Activated naive CD4-positive, alpha-beta T cell treated with anti-CD3 and anti-CD28 coated beads for 36 hours (primary cell): ENCODE measurements around the gene NUTM2F. TPM values are rescaled to one million over a fixed set of nuclear protein-coding genes. Genes with fewer than 3 reads are reported as not detected.
"Not testable (repeated sequence)": the region's sequence is repeated elsewhere in the genome, so short reads cannot be mapped to it uniquely, and the experiment has no call there.

Experiments used
- CTCF ChIA-PET: fragments of 350-600 bp; sonication (Branson Sonifier 250); formaldehyde crosslinking; loops from one replicate; lab custom pipeline; 2021; ENCODE audit warnings: antibody characterized with exemption; lab: Charles Lee
- DNase-seq: peaks from one replicate; pipeline ENCODE4 v3.0.0-alpha.2; 2020
- H3K27ac Mint-ChIP-seq: one replicate; pipeline ENCODE4 v1.8.0; 2021; ENCODE audit warnings: mild to moderate bottlenecking, mixed read lengths
- H3K27me3 Mint-ChIP-seq: one replicate; pipeline ENCODE4 v1.8.0; 2021; ENCODE audit warnings: low read depth, mixed read lengths
- H3K36me3 Mint-ChIP-seq: one replicate; pipeline ENCODE4 v1.8.0; 2021; ENCODE audit warnings: low read depth, mixed read lengths
- H3K4me1 Mint-ChIP-seq: one replicate; pipeline ENCODE4 v1.8.0; 2021; ENCODE audit warnings: low read depth, mixed read lengths
- H3K4me3 Mint-ChIP-seq: one replicate; pipeline ENCODE4 v1.8.0; 2021; ENCODE audit warnings: mild to moderate bottlenecking, moderate library complexity, mixed read lengths
- H3K9me3 Mint-ChIP-seq: one replicate; pipeline ENCODE4 v1.8.0; 2021; ENCODE audit warnings: mixed read lengths
- intact Hi-C: fragments of 100-400 bp; cut with micrococcal nuclease; formaldehyde crosslinking; loops from one replicate; pipeline ENCODE4 v1.15.1; 2023
- total RNA-seq, 2 experiments: library from RNA; stranded (reverse); gene quantifications; one replicate each; pipeline ENCODE4 v1.2.3, GENCODE V29; 2021

NUTM2F gene
- total RNA-seq, 2 experiments from 2014 or later: not detected

GRCh38 chr9:94339657-94340056, 11.2 kb upstream of the NUTM2F start:
- H3K9me3 Mint-ChIP-seq, H3K4me3 Mint-ChIP-seq, H3K36me3 Mint-ChIP-seq, H3K27me3 Mint-ChIP-seq, H3K27ac Mint-ChIP-seq, intact Hi-C loops, DNase-seq, H3K4me1 Mint-ChIP-seq, CTCF ChIA-PET: not testable (repeated sequence)

- CTCF ChIA-PET, intact Hi-C loops, H3K9me3 Mint-ChIP-seq, H3K4me1 Mint-ChIP-seq, H3K27me3 Mint-ChIP-seq, H3K27ac Mint-ChIP-seq, H3K4me3 Mint-ChIP-seq, H3K36me3 Mint-ChIP-seq, DNase-seq: not testable (repeated sequence)
Observed at GRCh38 chr9:94338723-94339122, 10.3 kb upstream of the NUTM2F start.

DNA sequence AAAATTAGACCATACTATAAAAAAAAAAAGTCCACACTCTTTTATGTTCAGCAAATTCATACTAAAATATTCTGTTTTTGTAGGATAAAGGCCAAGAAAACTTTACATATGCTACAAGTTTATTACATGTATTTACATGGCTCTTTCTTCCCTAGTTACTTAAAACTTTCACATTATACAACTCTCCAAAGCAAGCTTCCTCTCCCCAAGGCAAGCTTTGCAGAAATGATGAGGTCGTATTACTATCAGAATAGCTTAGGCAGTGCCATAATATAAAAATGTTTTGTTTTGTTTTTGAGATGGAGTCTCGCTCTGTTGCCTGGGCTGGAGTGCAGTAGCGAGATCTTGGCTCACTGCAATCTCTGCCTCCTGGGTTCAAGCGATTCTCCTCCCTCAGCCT, 8.0 kb upstream of the NUTM2F start:
- intact Hi-C loops, H3K9me3 Mint-ChIP-seq, H3K36me3 Mint-ChIP-seq, H3K27me3 Mint-ChIP-seq, DNase-seq, CTCF ChIA-PET, H3K4me1 Mint-ChIP-seq, H3K4me3 Mint-ChIP-seq, H3K27ac Mint-ChIP-seq: not testable (repeated sequence)

- H3K9me3 Mint-ChIP-seq, CTCF ChIA-PET, H3K4me1 Mint-ChIP-seq, H3K36me3 Mint-ChIP-seq, DNase-seq, H3K27ac Mint-ChIP-seq, H3K4me3 Mint-ChIP-seq, H3K27me3 Mint-ChIP-seq, intact Hi-C loops: not testable (repeated sequence)
Observed at GRCh38 chr9:94325583-94325982, 2.9 kb downstream of the NUTM2F start.

DNA sequence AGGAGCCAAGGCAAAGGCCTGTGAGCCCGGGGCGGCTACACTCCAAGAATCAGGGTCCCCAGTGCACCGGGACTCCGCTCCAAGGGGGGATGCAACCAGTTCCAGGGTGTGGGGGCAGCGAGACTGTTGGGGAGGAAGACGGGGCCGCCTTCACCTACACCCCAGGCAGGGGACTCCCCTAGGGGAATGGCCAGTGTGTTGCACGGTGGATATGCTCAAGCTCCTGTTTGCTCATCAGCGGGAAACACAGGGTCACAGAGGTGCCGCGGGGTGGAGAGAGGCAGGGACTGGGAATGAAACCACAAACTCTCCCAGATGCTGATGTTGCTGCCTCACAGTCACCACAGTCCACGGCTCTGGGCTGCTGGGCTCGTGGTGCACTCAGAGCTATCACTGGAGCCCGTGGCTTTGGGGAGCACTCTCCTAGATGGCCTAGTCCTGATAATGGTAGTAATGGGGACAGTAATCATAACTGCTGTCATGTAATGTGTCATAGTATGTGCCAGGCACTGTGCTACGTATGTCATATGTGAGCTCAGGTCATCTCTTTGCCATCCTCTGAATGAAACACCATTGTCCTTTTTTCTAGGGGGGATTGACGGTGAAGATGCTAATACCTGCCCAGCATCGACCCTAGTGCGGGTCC, 5.2 kb downstream of the NUTM2F start:
- H3K36me3 Mint-ChIP-seq, intact Hi-C loops, H3K4me3 Mint-ChIP-seq, H3K4me1 Mint-ChIP-seq, H3K27me3 Mint-ChIP-seq, H3K9me3 Mint-ChIP-seq, H3K27ac Mint-ChIP-seq, DNase-seq, CTCF ChIA-PET: not testable (repeated sequence)

DNA sequence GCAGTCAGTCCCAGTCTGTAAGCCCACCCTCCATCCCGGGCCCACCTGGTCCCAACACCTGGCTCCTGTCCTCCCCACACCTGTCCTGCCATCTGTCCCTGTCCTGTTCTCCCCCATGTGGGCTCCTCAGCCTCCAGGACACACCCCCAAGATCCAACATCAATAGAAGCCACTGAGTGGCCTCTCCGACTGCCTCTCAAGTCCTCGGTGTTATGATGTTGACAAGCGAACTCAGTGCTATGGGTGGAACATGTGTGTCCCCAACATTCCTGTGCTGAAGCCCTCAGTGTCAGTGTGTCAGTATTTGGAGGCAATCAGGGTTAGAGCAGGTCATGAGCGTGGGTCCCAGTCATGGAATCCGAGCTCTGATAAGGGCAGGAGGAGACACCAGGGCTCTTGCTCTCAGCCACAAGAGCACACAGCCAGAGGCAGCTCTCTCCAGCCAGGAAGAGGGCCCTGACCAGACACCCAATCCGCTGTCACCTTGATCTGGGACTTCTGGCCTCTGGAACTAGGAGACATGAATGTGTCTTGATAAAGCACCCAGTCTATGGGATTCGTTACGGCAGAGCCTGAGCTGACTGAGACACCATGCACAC, 6.0 kb downstream of the NUTM2F start:
- H3K36me3 Mint-ChIP-seq, H3K4me3 Mint-ChIP-seq, H3K9me3 Mint-ChIP-seq, H3K4me1 Mint-ChIP-seq, CTCF ChIA-PET, DNase-seq, intact Hi-C loops, H3K27ac Mint-ChIP-seq, H3K27me3 Mint-ChIP-seq: not testable (repeated sequence)

- not testable (repeated sequence) for H3K9me3 Mint-ChIP-seq
Observed at GRCh38 chr9:94317949-94318657, 10.3 kb downstream of the NUTM2F start.

DNA sequence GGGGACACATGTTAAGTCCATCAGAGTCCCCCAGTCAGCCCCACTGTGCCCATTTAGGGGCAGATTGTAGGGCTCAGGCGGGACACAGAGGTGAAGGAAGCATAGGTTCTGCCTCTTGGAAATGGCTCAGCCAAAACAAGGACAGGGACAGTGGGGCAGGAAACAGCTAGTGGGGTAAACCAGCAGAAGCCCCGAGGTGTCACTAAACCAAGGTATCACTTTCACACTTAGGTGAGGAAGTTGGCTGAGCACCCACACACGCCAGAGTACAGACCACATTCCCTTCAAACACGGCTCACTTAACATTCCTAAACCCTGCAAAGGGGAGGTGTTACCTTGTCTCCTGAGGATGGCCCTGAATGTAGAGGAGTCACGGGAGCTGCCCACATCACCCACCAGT, 12.2 kb downstream of the NUTM2F start:
- H3K4me1 Mint-ChIP-seq, H3K36me3 Mint-ChIP-seq, H3K27ac Mint-ChIP-seq, H3K27me3 Mint-ChIP-seq, CTCF ChIA-PET, DNase-seq, H3K9me3 Mint-ChIP-seq, intact Hi-C loops, H3K4me3 Mint-ChIP-seq: not testable (repeated sequence)

More at GRCh38 chr9:94317949-94318657, 10.3 kb downstream of the NUTM2F start:
- H3K27ac Mint-ChIP-seq, H3K4me3 Mint-ChIP-seq, DNase-seq, H3K27me3 Mint-ChIP-seq, CTCF ChIA-PET, intact Hi-C loops, H3K4me1 Mint-ChIP-seq, H3K36me3 Mint-ChIP-seq: not testable (repeated sequence)

GRCh38 chr9:94315034-94315984, 13.1 kb downstream of the NUTM2F start:
- intact Hi-C loops, H3K27ac Mint-ChIP-seq, H3K4me3 Mint-ChIP-seq, H3K27me3 Mint-ChIP-seq, H3K36me3 Mint-ChIP-seq, CTCF ChIA-PET, DNase-seq, H3K9me3 Mint-ChIP-seq, H3K4me1 Mint-ChIP-seq: not testable (repeated sequence)

DNA sequence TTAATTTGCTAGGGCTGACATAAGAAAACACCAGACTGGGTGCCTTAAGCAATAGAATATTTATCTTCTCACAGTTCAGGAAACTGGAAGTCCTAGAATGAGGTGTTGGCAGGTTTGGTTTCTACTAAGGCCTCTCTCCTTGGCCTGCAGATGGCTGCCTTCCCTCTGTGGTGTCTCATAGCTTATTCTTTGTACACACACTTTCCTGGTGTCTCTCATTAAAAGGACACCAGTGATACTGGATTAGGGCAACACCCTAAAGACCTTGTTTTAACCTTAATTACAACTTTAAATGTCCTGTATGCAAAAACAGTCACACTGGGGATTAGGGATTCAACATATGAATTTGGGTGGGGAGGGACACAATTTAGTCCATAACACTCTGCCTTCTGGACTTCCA, 25.1 kb downstream of the NUTM2F start:
- no peaks in the 10 kb centered on the region for H3K27me3 Mint-ChIP-seq
- H3K27ac Mint-ChIP-seq: no peak overlapping the region
- H3K4me3 Mint-ChIP-seq: no peak overlapping the region
- intact Hi-C loops: no loop called here
- CTCF ChIA-PET: no interaction called here
- no peaks in the 10 kb centered on the region for H3K4me1 Mint-ChIP-seq
- peaks cover 16% of the 10 kb centered on the region for H3K36me3 Mint-ChIP-seq
- no peaks in the 10 kb centered on the region for H3K9me3 Mint-ChIP-seq
- DNase-seq: no peak

DNA sequence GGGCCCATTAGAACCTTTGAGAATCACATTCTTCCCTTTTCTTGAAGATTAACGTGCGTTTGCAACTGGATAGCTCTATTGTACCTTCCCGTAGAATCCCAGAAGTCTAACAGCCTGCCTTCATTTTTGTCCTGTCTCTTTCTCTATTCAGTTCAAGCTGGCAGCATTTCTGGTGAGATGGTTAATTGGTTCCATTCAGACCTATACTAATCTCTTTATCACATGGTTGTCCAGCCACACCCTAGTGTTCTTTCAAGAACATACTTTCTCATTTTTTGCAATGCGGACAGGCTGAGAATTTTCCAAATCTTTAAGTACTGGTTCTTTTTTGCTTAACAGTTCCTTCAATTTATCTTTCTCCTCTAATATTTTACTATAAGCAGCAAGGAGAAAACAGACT, 26.0 kb downstream of the NUTM2F start:
- H3K36me3 Mint-ChIP-seq: peaks cover 16% of the 10 kb centered on the region
- intact Hi-C loops: no loop called here
- H3K4me3 Mint-ChIP-seq: no peak overlapping the region
- H3K27me3 Mint-ChIP-seq: no peaks in the 10 kb centered on the region
- no peak overlapping the region for H3K27ac Mint-ChIP-seq
- H3K4me1 Mint-ChIP-seq: no peaks in the 10 kb centered on the region
- H3K9me3 Mint-ChIP-seq: no peaks in the 10 kb centered on the region
- CTCF ChIA-PET: no interaction called here
- no peak for DNase-seq

DNA sequence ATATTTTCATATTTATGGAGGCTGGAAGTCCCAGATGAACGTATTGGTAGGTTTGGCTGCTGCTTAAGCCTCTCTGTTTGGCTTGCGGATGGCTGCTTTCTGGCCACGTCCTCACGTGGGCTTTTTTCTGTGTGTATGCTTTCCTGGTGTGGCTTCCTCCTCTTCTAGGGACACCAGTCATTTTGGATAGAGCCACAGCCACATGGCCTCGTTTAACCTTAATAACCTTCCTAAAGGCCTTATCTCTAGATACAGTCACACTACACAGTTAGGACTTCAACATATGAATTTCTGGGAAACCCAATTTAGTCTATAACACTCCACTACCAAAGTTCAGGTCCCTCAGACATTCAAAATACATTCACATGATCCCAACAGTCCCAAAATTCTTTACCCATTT, 26.9 kb downstream of the NUTM2F start:
- no peak overlapping the region for H3K27ac Mint-ChIP-seq
- CTCF ChIA-PET: no interaction called here

More for the DNA sequence above, 26.9 kb downstream of the NUTM2F start:
- H3K9me3 Mint-ChIP-seq: no peaks in the 10 kb centered on the region
- no peaks in the 10 kb centered on the region for H3K27me3 Mint-ChIP-seq
- no peak for DNase-seq
- H3K4me3 Mint-ChIP-seq: no peak overlapping the region
- H3K4me1 Mint-ChIP-seq: no peaks in the 10 kb centered on the region
- peaks cover 23% of the 10 kb centered on the region for H3K36me3 Mint-ChIP-seq
- intact Hi-C loops: no loop called here
